Testis (tissue), 3 donors: ENCODE results near the gene OR6B2. TPM values are rescaled to one million over a fixed set of nuclear protein-coding genes. Genes with fewer than 3 reads are reported as not detected.

Experiments
- DNase-seq: peaks from one replicate; pipeline ENCODE4 v3.0.0-alpha.2; 2019
- H3K27ac ChIP-seq, 2 donors: fragments of 200-600 bp; sonication (generic); one replicate each; pipeline ENCODE4 v1.5.1; 2019
- H3K27me3 ChIP-seq: fragments of 200-600 bp; sonication (generic); one replicate; pipeline ENCODE4 v1.5.1; 2019
- H3K36me3 ChIP-seq: fragments of 200-600 bp; sonication (generic); one replicate; pipeline ENCODE4 v1.5.1; 2017; ENCODE audit warnings: low read depth; ENCODE audit errors: missing control alignments
- H3K4me1 ChIP-seq: fragments of 200-600 bp; sonication (generic); one replicate; pipeline ENCODE4 v1.5.1; 2019
- H3K4me3 ChIP-seq, 2 donors: fragments of 200-600 bp; sonication (generic); one replicate each; pipeline ENCODE4 v1.5.1; 2017 to 2019
- H3K9me3 ChIP-seq: fragments of 200-600 bp; sonication (generic); one replicate; pipeline ENCODE4 v1.5.1; 2017
- POLR2A ChIP-seq: fragments of 450-650 bp; IDR thresholded peaks from one replicate; pipeline ENCODE4 v1.6.1; 2017; ENCODE audit warnings: antibody characterized with exemption, mild to moderate bottlenecking, moderate library complexity
- WGBS, 2 donors: methylation state at CpG; one replicate each; pipeline ENCODE4 v1.1.5; 2018; 5-methylcytosine and 5-hydroxymethylcytosine counted together
- intact Hi-C: fragments of 100-400 bp; cut with DNase I; formaldehyde crosslinking; loops from one replicate; pipeline ENCODE4 v1.15.1; 2023; ENCODE audit warnings: low total_unique reads
- polyA plus RNA-seq: library from polyadenylated mRNA; stranded (reverse); fragments of 350-450 nt; fragmentation: Illumina TruSeq; extraction: RNeasy Lipid Tissue Mini Kit (QIAGEN cat#74804); gene quantifications from one replicate; pipeline ENCODE4 v1.2.3, GENCODE V29; 2014; ENCODE audit warnings: low read depth, low replicate concordance; ENCODE audit not compliant: insufficient read depth
- total RNA-seq, 2 donors: library from RNA; depleted of rRNA; stranded (reverse); fragments of >200 nt; gene quantifications; one replicate each; pipeline ENCODE4 v1.2.3, GENCODE V29; 2016
- TF ChIP-seq, protein P1 (sequence below), 3 experiments: fragments of 450-650 bp in 2 of 3; fragments of 200-600 bp in 1 of 3; sonication (generic) in 1 of 3; IDR thresholded peaks; one replicate each; pipeline ENCODE4 v1.5.1; 2016 to 2019; ENCODE audit warnings: antibody characterized with exemption in 3 of 3, mild to moderate bottlenecking in 2 of 3, moderate library complexity in 1 of 3

OR6B2 gene
- total and polyA plus RNA-seq, 3 donors from 2014 or later: not detected

DNA sequence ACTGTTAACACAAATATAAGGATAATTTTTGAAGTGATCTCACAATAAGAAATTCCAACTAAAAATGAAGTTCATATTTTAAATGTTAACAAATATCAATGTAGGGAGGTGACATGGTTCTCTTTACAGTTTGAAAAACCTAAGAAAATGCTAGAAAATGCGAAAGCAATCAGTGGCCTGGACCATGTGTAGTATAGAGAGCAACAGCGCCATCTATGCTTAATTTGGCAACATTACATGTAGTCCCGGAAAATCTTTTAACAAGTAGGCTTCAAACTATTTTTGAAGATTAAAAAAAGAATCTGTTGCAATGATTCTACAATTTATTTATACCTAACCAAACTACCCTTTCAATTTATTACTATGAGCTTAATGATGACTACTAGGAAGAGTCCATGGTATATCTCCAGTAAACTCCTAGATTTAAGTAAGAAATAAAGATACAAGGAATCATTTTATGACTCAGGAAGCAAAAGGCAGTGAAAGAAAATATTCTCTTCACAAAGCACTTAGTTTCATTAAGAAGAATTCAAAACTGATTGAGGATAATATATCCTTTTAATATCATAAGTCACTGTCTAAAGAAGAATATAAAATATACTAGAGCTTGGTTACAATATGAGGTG, 38.4 kb downstream of the OR6B2 start:
- DNase-seq: peak; percentile 49
- Histone ChIP-seq H3K4me1 (no peaks in the 10 kb centered on the region), H3K9me3 (no peaks in the 10 kb centered on the region), H3K27ac (no peak overlapping the region), H3K36me3 (no peaks in the 10 kb centered on the region), H3K27me3 (no peaks in the 10 kb centered on the region), H3K4me3 (no peak overlapping the region)
- intact Hi-C loops: no loop called here
- 19 to 24% methylated on average over 3 of the region's 3 CpGs for WGBS, 2 donors
- TF ChIP-seq, protein P1, sequence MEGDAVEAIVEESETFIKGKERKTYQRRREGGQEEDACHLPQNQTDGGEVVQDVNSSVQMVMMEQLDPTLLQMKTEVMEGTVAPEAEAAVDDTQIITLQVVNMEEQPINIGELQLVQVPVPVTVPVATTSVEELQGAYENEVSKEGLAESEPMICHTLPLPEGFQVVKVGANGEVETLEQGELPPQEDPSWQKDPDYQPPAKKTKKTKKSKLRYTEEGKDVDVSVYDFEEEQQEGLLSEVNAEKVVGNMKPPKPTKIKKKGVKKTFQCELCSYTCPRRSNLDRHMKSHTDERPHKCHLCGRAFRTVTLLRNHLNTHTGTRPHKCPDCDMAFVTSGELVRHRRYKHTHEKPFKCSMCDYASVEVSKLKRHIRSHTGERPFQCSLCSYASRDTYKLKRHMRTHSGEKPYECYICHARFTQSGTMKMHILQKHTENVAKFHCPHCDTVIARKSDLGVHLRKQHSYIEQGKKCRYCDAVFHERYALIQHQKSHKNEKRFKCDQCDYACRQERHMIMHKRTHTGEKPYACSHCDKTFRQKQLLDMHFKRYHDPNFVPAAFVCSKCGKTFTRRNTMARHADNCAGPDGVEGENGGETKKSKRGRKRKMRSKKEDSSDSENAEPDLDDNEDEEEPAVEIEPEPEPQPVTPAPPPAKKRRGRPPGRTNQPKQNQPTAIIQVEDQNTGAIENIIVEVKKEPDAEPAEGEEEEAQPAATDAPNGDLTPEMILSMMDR (IDR thresholded peaks at IDR 0.05): peak; percentile 79 to 87 (median 83)
- no peak for TF ChIP-seq POLR2A

DNA sequence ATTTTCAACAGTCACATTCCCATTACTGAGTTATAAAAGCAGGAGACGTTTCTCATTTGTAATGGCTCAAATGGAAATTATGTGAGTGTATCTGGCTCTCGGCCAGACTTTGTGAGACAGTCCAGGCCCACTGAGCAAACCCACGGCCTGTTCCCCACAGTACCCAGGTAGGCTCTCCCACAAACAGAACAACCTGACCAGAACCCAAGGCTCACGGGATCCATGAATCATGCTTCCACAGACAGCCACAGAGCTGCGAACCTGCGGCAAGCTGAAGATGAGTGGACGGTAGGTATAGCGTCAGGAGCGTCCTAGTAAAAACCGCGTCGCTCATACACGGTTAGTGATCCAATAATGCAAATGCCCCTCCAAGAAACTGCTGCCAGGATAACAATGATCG, 39.3 kb downstream of the OR6B2 start:
- no peak for DNase-seq
- no peaks in the 10 kb centered on the region for H3K27me3 ChIP-seq
- H3K36me3 ChIP-seq: no peaks in the 10 kb centered on the region
- no peaks in the 10 kb centered on the region for H3K4me1 ChIP-seq
- H3K4me3 ChIP-seq: no peak overlapping the region
- no peaks in the 10 kb centered on the region for H3K9me3 ChIP-seq
- H3K27ac ChIP-seq: no peak overlapping the region
- 85 to 87% methylated on average over 13 to 14 of the region's 14 CpGs for WGBS, 2 donors
- intact Hi-C loops: no loop called here
- TF ChIP-seq POLR2A: no peak
- TF ChIP-seq, protein P1 (IDR thresholded peaks at IDR 0.05): no peak

DNA sequence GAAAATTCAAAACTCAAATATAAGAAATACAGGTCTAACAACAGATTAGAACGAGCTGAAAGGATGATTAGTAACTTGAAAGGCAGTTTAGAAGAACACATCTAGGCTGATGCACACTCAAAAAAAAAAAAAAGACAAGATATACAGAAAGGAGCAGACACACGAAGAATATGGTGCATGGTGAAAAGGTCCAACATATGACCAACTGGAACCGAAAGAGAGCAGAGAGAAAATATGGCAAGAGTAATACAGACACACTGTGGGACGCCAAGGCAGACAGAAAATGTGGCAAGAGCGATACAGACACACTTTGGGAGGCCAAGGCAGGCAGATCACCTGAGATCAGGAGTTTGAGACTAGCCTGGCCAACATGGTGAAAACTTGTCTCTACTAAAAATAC, 44.9 kb downstream of the OR6B2 start:
- no peak for TF ChIP-seq POLR2A
- TF ChIP-seq, protein P1 (IDR thresholded peaks at IDR 0.05): no peak
- Histone ChIP-seq H3K36me3 (no peaks in the 10 kb centered on the region), H3K9me3 (no peaks in the 10 kb centered on the region), H3K27me3 (no peaks in the 10 kb centered on the region), H3K4me3 (no peak overlapping the region), H3K4me1 (no peaks in the 10 kb centered on the region), H3K27ac (no peak overlapping the region)
- 93 to 95% methylated on average over 5 of the region's 5 CpGs for WGBS, 2 donors
- intact Hi-C loops: no loop called here
- no peak for DNase-seq

DNA sequence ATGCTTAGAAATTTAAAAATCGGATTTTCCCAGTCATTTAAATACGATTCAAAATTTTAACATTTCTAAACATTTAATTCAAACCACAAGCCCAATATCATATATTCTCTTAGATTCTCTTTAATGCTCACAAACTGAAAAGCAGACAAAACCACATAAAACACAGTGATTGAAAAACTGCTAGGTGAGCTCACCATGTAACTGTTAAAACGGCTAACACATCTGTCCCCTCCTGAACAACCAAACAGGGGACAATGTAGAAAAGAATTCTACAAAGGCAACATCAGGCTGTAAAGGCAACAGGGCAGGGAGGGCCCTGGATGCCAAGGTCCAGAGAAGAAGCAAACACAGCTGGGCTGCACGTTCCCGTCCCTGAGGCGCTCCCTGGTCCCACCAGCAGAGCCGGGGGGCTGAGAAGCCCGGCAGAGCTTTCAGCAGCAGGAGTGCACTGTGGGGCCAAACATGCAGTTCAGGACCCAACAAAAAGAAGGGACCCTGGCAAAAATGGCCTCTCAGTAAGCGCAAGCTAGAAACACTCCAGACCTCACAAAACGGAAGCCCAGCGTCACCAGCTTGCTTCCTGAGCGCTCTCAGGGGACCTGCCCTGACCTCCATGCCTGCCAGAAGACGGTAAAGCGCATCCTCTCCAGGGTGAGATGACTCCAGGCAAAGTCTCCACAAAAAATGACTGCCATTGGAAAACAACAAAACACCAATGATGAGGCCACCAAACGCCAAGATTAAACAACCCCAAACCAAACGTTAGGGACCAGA, 45.6 kb downstream of the OR6B2 start:
- Histone ChIP-seq H3K27ac (no peak overlapping the region), H3K4me3 (no peak overlapping the region), H3K36me3 (no peaks in the 10 kb centered on the region), H3K27me3 (no peaks in the 10 kb centered on the region), H3K4me1 (no peaks in the 10 kb centered on the region), H3K9me3 (no peaks in the 10 kb centered on the region)
- intact Hi-C loops: no loop called here
- no peak for DNase-seq
- 95 to 99% methylated on average over 16 of the region's 16 CpGs for WGBS, 2 donors
- TF ChIP-seq, protein P1 (IDR thresholded peaks at IDR 0.05): no peak
- no peak for TF ChIP-seq POLR2A
